NT2/D1 (cell line): ENCODE results near the gene SLC25A13.

Source experiments
- SUZ12 ChIP-seq: IDR thresholded peaks from 2 replicates; pipeline ENCODE4 v1.6.1; 2011; ENCODE audit not compliant: insufficient read length, insufficient read depth; ENCODE audit errors: extremely low read depth
- YY1 ChIP-seq: IDR thresholded peaks from 2 replicates; pipeline ENCODE4 v1.6.1; 2011; ENCODE audit not compliant: insufficient read length, insufficient read depth
- ZNF274 ChIP-seq: IDR thresholded peaks from 2 replicates; pipeline ENCODE4 v1.6.1; 2011; ENCODE audit warnings: mild to moderate bottlenecking, low read depth, low read length

- TF ChIP-seq SUZ12 (no peak), ZNF274 (no peak), YY1 (no peak)
Observed at GRCh38 chr7:96161897-96162296, 160.0 kb downstream of the SLC25A13 start.
